Endothelial cell (in vitro differentiated cells): Measurements from ENCODE around the gene GABRE. TPM values are rescaled to one million over a fixed set of nuclear protein-coding genes. Genes with fewer than 3 reads are reported as not detected.

Experiments
- DNase-seq: peaks from one replicate; pipeline ENCODE4 v3.0.0; 2021; ENCODE audit warnings: low spot score
- H3K27ac Mint-ChIP-seq: one replicate; pipeline ENCODE4 v1.8.0; 2021; ENCODE audit warnings: mixed read lengths, inconsistent platforms; ENCODE audit not compliant: unreplicated experiment
- H3K27me3 Mint-ChIP-seq: one replicate; pipeline ENCODE4 v1.8.0; 2021; ENCODE audit warnings: mild to moderate bottlenecking, moderate library complexity, mixed read lengths, inconsistent platforms; ENCODE audit not compliant: unreplicated experiment
- H3K36me3 Mint-ChIP-seq: one replicate; pipeline ENCODE4 v1.8.0; 2021; ENCODE audit warnings: mild to moderate bottlenecking, low read depth, mixed read lengths, inconsistent platforms; ENCODE audit not compliant: unreplicated experiment
- H3K4me1 Mint-ChIP-seq: one replicate; pipeline ENCODE4 v1.8.0; 2021; ENCODE audit warnings: mild to moderate bottlenecking, mixed read lengths, inconsistent platforms; ENCODE audit not compliant: unreplicated experiment
- H3K4me3 Mint-ChIP-seq: one replicate; pipeline ENCODE4 v1.8.0; 2021; ENCODE audit warnings: mild to moderate bottlenecking, mixed read lengths, inconsistent platforms; ENCODE audit not compliant: unreplicated experiment
- H3K9me3 Mint-ChIP-seq: one replicate; pipeline ENCODE4 v1.8.0; 2021; ENCODE audit warnings: mixed read lengths, inconsistent platforms; ENCODE audit not compliant: unreplicated experiment
- CTCF ChIP-seq: fragments of 200-600 bp; sonication (generic); IDR thresholded peaks from one replicate; pipeline ENCODE4 v1.5.0; 2021; ENCODE audit warnings: antibody characterized with exemption; ENCODE audit not compliant: unreplicated experiment
- total RNA-seq: library from RNA; stranded (reverse); fragmentation: NEBNext Ultra II Directional; extraction: Animal tissue kit (Norgen Biotek cat#: 25700); gene quantifications from one replicate; pipeline ENCODE4 v1.2.1, GENCODE V29; 2021; ENCODE audit not compliant: unreplicated experiment

The GABRE gene
- total RNA-seq, 1 donor from 2014 or later: 2.0 TPM

GRCh38 chrX:151985531-151985930, 11.1 kb upstream of the GABRE start:
- Mint-ChIP-seq H3K9me3 (no peaks in the 10 kb centered on the region), H3K4me3 (no peak overlapping the region), H3K4me1 (peaks cover 13% of the 10 kb centered on the region), H3K27me3 (no peaks in the 10 kb centered on the region), H3K27ac (no peak overlapping the region), H3K36me3 (no peaks in the 10 kb centered on the region)
- DNase-seq: no peak
- TF ChIP-seq CTCF: no peak

- TF ChIP-seq CTCF: no peak
- no peak overlapping the region for H3K4me3 Mint-ChIP-seq
- H3K36me3 Mint-ChIP-seq: no peaks in the 10 kb centered on the region
- H3K9me3 Mint-ChIP-seq: no peaks in the 10 kb centered on the region
- no peak for DNase-seq
- H3K4me1 Mint-ChIP-seq: peaks cover 13% of the 10 kb centered on the region
- H3K27me3 Mint-ChIP-seq: no peaks in the 10 kb centered on the region
- no peak overlapping the region for H3K27ac Mint-ChIP-seq
Observed at GRCh38 chrX:151984902-151985301, 10.4 kb upstream of the GABRE start.

GRCh38 chrX:151984328-151984727, 9.9 kb upstream of the GABRE start:
- Mint-ChIP-seq H3K27me3 (no peaks in the 10 kb centered on the region), H3K4me1 (peaks cover 13% of the 10 kb centered on the region), H3K36me3 (no peaks in the 10 kb centered on the region), H3K9me3 (no peaks in the 10 kb centered on the region), H3K27ac (no peak overlapping the region), H3K4me3 (no peak overlapping the region)
- no peak for TF ChIP-seq CTCF
- no peak for DNase-seq

GRCh38 chrX:151983186-151983585, 8.7 kb upstream of the GABRE start:
- H3K27me3 Mint-ChIP-seq: no peaks in the 10 kb centered on the region
- no peaks in the 10 kb centered on the region for H3K9me3 Mint-ChIP-seq
- DNase-seq: no peak
- no peak overlapping the region for H3K27ac Mint-ChIP-seq
- H3K4me3 Mint-ChIP-seq: no peak overlapping the region
- no peak for TF ChIP-seq CTCF
- H3K4me1 Mint-ChIP-seq: peaks cover 13% of the 10 kb centered on the region
- no peaks in the 10 kb centered on the region for H3K36me3 Mint-ChIP-seq

GRCh38 chrX:151982222-151982621, 7.7 kb upstream of the GABRE start:
- Mint-ChIP-seq H3K9me3 (no peaks in the 10 kb centered on the region), H3K27ac (no peak overlapping the region), H3K36me3 (no peaks in the 10 kb centered on the region), H3K4me3 (no peak overlapping the region), H3K27me3 (no peaks in the 10 kb centered on the region), H3K4me1 (peaks cover 13% of the 10 kb centered on the region)
- no peak for TF ChIP-seq CTCF
- DNase-seq: no peak
